Neuronal stem cell (in vitro differentiated cells): Measurements from ENCODE around the gene ZNF253.
"Not testable (repeated sequence)": the region's sequence is repeated elsewhere in the genome, so short reads cannot be mapped to it uniquely, and the experiment has no call there.

Experiments
- DNase-seq: peaks from one replicate; pipeline ENCODE4 v3.0.0-alpha.2; 2013; ENCODE audit warnings: low spot score
- H2AFZ ChIP-seq: one replicate; pipeline ENCODE4 v1.6.1; 2013; ENCODE audit warnings: mild to moderate bottlenecking, low read length, inconsistent platforms
- H2AK5ac ChIP-seq: 2 replicates; pipeline ENCODE4 v1.6.1; 2013; ENCODE audit warnings: low read depth, mild to moderate bottlenecking, inconsistent platforms, low read length, moderate library complexity, mixed read lengths
- H2BK120ac ChIP-seq: 2 replicates; pipeline ENCODE4 v1.6.1; 2013; ENCODE audit warnings: low read depth, mild to moderate bottlenecking, inconsistent platforms, low read length, moderate library complexity, mixed read lengths
- H2BK12ac ChIP-seq: one replicate; pipeline ENCODE4 v1.6.1; 2013; ENCODE audit warnings: low read length, inconsistent platforms
- H2BK15ac ChIP-seq: 2 replicates; pipeline ENCODE4 v1.6.1; 2013; ENCODE audit warnings: mild to moderate bottlenecking, low read length, inconsistent platforms, mixed read lengths
- H2BK5ac ChIP-seq: one replicate; pipeline ENCODE4 v1.6.1; 2013; ENCODE audit warnings: inconsistent platforms, mild to moderate bottlenecking, low read length, moderate library complexity
- H3K14ac ChIP-seq: one replicate; pipeline ENCODE4 v1.6.1; 2013; ENCODE audit warnings: low read length, inconsistent platforms
- H3K18ac ChIP-seq: 2 replicates; pipeline ENCODE4 v1.6.1; 2013; ENCODE audit warnings: low read length, inconsistent platforms
- H3K23ac ChIP-seq: 2 replicates; pipeline ENCODE4 v1.6.1; 2013; ENCODE audit warnings: low read depth, mild to moderate bottlenecking, mixed read lengths, low read length, inconsistent platforms; ENCODE audit not compliant: poor library complexity
- H3K27ac ChIP-seq: replicated peaks from 3 replicates; pipeline ENCODE4 v1.5.1; 2013; ENCODE audit warnings: low read length, inconsistent platforms
- H3K27me3 ChIP-seq, 3 experiments: 2 replicates each; pipeline ENCODE4 v1.6.1; 2013; ENCODE audit warnings: low read length in 3 of 3, mild to moderate bottlenecking in 2 of 3, inconsistent platforms in 1 of 3, low read depth in 1 of 3, mixed read lengths in 1 of 3, moderate library complexity in 1 of 3; ENCODE audit not compliant: control insufficient read depth in 3 of 3, insufficient read depth in 3 of 3
- H3K36me3 ChIP-seq, 2 donors: replicated peaks in 1 of 2; 2 replicates each; pipeline ENCODE4 v1.6.1; 2013; ENCODE audit warnings: low read length in 2 of 2; ENCODE audit not compliant: control insufficient read depth in 2 of 2, insufficient read depth in 2 of 2
- H3K4ac ChIP-seq: 2 replicates; pipeline ENCODE4 v1.6.1; 2013; ENCODE audit warnings: inconsistent platforms, mild to moderate bottlenecking, low read length, moderate library complexity
- H3K4me1 ChIP-seq, 2 donors: 1 replicate in 1 of 2; 2 replicates in 1 of 2; pipeline ENCODE4 v1.6.1; 2013; ENCODE audit warnings: low read length in 2 of 2, low read depth in 1 of 2; ENCODE audit not compliant: control insufficient read depth in 2 of 2, insufficient read depth in 1 of 2
- H3K4me2 ChIP-seq: one replicate; pipeline ENCODE4 v1.6.1; 2013; ENCODE audit warnings: mild to moderate bottlenecking, low read length, inconsistent platforms; ENCODE audit not compliant: insufficient read depth, poor library complexity, severe bottlenecking
- H3K4me3 ChIP-seq, 2 donors: 2 replicates each; pipeline ENCODE4 v1.5.1; 2013; ENCODE audit warnings: low read length in 2 of 2, mild to moderate bottlenecking in 2 of 2, inconsistent platforms in 1 of 2, moderate library complexity in 1 of 2
- H3K79me1 ChIP-seq: one replicate; pipeline ENCODE4 v1.6.1; 2013; ENCODE audit warnings: low read depth, mild to moderate bottlenecking, inconsistent platforms, low read length, moderate library complexity
- H3K9ac ChIP-seq: one replicate; pipeline ENCODE4 v1.6.1; 2013; ENCODE audit warnings: mild to moderate bottlenecking, low read depth, low read length, inconsistent platforms; ENCODE audit not compliant: poor library complexity
- H3K9me3 ChIP-seq, 2 donors: replicated peaks in 1 of 2; 2 replicates each; pipeline versions ENCODE3 to v1.6.1; 2013; ENCODE audit warnings: low read length in 2 of 2, mild to moderate bottlenecking in 2 of 2, inconsistent platforms in 1 of 2, low read depth in 1 of 2, mixed read lengths in 1 of 2, moderate library complexity in 1 of 2; ENCODE audit not compliant: control insufficient read depth in 2 of 2, insufficient read depth in 1 of 2
- H4K8ac ChIP-seq: one replicate; pipeline ENCODE4 v1.6.1; 2013; ENCODE audit warnings: low read depth, mild to moderate bottlenecking, inconsistent platforms, low read length, moderate library complexity
- H4K91ac ChIP-seq: one replicate; pipeline ENCODE4 v1.6.1; 2013; ENCODE audit warnings: low read length, low read depth, mild to moderate bottlenecking, inconsistent platforms; ENCODE audit not compliant: poor library complexity
- WGBS, 2 donors: extraction: QIAGEN DNeasy Blood & Tissue Kit; methylation state at CpG; one replicate each; pipeline ENCODE4 v1.1.7; 2013; ENCODE audit warnings: missing lambda C conversion rate in 2 of 2, mixed read lengths in 1 of 2; ENCODE audit not compliant: insufficient read length in 2 of 2, insufficient replicate concordance in 1 of 2; ENCODE audit errors: extremely low coverage in 2 of 2; 5-methylcytosine and 5-hydroxymethylcytosine counted together

The ZNF253 gene

GRCh38 chr19:19930417-19930816 lies 64.7 kb downstream of the ZNF253 start:
- H3K27ac ChIP-seq, H3K23ac ChIP-seq, H4K91ac ChIP-seq, H3K4me2 ChIP-seq, H3K9ac ChIP-seq, H3K4ac ChIP-seq, H4K8ac ChIP-seq, H3K4me3 ChIP-seq, H3K79me1 ChIP-seq, H3K18ac ChIP-seq, H2BK120ac ChIP-seq, H3K27me3 ChIP-seq, H2BK15ac ChIP-seq, H2AFZ ChIP-seq, H3K14ac ChIP-seq, H3K4me1 ChIP-seq, DNase-seq, H2AK5ac ChIP-seq, H2BK5ac ChIP-seq, H2BK12ac ChIP-seq: not testable (repeated sequence)
- Histone ChIP-seq H3K9me3 (peaks cover 29 to 98% of the 10 kb centered on the region in 2 donors), H3K36me3 (peaks cover 40 to 98% of the 10 kb centered on the region in 2 donors)
- no CpG with 5 or more reads among the region's 7 CpGs for WGBS, 2 donors

DNA sequence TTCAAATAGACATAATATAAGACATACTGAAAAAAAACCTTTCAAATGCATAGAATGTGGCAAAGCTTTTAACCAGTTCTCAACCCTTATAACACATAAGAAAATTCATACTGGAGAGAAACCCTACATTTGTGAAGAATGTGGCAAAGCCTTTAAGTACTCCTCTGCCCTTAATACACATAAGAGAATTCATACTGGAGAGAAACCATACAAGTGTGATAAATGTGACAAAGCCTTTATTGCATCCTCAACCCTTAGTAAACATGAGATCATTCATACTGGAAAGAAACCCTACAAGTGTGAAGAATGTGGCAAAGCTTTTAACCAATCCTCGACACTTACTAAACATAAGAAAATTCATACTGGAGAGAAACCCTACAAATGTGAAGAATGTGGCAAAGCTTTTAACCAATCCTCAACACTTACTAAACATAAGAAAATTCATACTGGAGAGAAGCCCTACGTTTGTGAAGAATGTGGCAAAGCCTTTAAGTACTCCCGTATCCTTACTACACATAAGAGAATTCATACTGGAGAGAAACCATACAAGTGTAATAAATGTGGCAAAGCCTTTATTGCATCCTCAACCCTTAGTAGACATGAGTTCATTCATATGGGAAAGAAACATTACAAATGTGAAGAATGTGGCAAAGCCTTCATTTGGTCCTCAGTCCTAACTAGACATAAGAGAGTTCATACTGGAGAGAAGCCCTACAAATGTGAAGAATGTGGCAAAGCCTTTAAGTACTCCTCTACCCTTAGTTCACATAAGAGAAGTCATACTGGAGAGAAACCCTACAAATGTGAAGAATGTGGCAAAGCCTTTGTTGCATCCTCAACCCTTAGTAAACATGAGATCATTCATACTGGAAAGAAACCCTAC lies 68.0 kb downstream of the ZNF253 start:
- H3K36me3 ChIP-seq: peaks cover 24 to 70% of the 10 kb centered on the region in 2 donors
- H3K4me1 ChIP-seq, H2BK12ac ChIP-seq, H3K18ac ChIP-seq, H3K4ac ChIP-seq, H3K4me3 ChIP-seq, H4K8ac ChIP-seq, H3K79me1 ChIP-seq, H2AK5ac ChIP-seq, H3K4me2 ChIP-seq, H4K91ac ChIP-seq, H2BK5ac ChIP-seq, H3K9ac ChIP-seq, H3K23ac ChIP-seq, H2BK15ac ChIP-seq, H3K14ac ChIP-seq, H2AFZ ChIP-seq, H3K27ac ChIP-seq, H2BK120ac ChIP-seq, H3K27me3 ChIP-seq: not testable (repeated sequence)
- WGBS, 2 donors: no CpG with 5 or more reads among the region's 3 CpGs
- peaks cover 21 to 93% of the 10 kb centered on the region in 2 donors for H3K9me3 ChIP-seq
- DNase-seq: peak; percentile 1

DNA sequence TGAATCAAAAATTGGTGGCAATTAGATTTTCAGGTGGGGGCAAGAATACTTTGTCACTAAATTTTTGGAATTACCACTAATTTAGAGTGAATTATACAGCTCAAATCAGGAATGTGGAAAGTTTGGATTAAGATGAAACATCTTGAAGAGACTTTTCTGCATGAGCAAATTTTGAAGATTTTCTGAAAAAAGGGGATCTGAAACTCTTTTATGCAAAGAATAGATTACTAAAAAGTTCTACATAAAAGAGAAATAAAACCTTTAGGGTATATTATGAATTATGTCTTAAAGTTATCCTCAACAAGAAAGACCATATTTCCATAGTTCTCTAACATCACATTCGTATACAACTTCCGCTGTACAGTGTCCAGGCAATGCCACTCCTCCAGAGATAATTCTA lies 71.7 kb downstream of the ZNF253 start:
- no peak overlapping the region for H2AK5ac ChIP-seq
- no peaks in the 10 kb centered on the region for H3K79me1 ChIP-seq
- peaks cover 0 to 2% (median 0%) of the 10 kb centered on the region in 3 experiments for H3K27me3 ChIP-seq
- H3K18ac ChIP-seq: no peak overlapping the region
- peaks cover 11 to 35% of the 10 kb centered on the region in 2 donors for H3K36me3 ChIP-seq
- no peak overlapping the region for H4K91ac ChIP-seq
- peaks cover 19 to 57% of the 10 kb centered on the region in 2 donors for H3K9me3 ChIP-seq
- no CpG with 5 or more reads among the region's 2 CpGs for WGBS, 2 donors
- H2BK15ac ChIP-seq: no peak overlapping the region
- no peak overlapping the region for H3K9ac ChIP-seq
- H2BK5ac ChIP-seq: no peak overlapping the region
- no peak overlapping the region for H3K4me2 ChIP-seq
- no peak overlapping the region for H3K4me3 ChIP-seq
- no peak overlapping the region for H3K14ac ChIP-seq
- H2BK12ac ChIP-seq: no peak overlapping the region
- H4K8ac ChIP-seq: no peak overlapping the region
- H3K27ac ChIP-seq: no peak overlapping the region
- H2AFZ ChIP-seq: no peak overlapping the region
- H3K4ac ChIP-seq: no peak overlapping the region
- no peak for DNase-seq
- H3K4me1 ChIP-seq: no peaks in the 10 kb centered on the region
- no peak overlapping the region for H2BK120ac ChIP-seq
- no peak overlapping the region for H3K23ac ChIP-seq

DNA sequence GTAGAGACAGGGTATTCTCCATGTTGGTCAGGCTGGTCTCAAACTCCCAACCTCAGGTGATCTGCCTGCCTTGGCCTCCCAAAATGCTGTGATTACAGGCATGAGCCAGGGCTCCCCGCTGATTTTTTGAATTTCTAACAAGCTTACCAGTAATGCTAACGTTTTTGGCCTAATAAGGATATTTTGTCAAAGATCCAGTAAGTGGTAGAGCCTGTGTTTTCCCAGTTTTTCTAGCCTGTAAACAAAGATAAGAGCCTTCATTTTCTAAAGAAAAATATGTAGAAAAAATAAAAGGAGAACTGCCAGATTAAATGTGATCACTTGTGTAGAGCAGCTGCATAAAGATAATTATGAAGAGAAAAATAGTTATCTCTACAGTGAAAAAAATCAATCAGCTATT lies 72.8 kb downstream of the ZNF253 start:
- H3K23ac ChIP-seq: no peak overlapping the region
- no peak overlapping the region for H2AFZ ChIP-seq
- WGBS, 2 donors: no CpG with 5 or more reads among the region's 2 CpGs

More for the DNA sequence above, 72.8 kb downstream of the ZNF253 start:
- Histone ChIP-seq H4K91ac (no peak overlapping the region), H3K18ac (no peak overlapping the region), H3K4me1 (no peaks in the 10 kb centered on the region), H3K27ac (no peak overlapping the region), H2BK15ac (no peak overlapping the region), H3K4me3 (no peak overlapping the region), H3K9ac (no peak overlapping the region), H3K79me1 (no peaks in the 10 kb centered on the region), H3K14ac (no peak overlapping the region), H3K27me3 (peaks cover 0 to 2% (median 0%) of the 10 kb centered on the region in 3 experiments), H2BK5ac (no peak overlapping the region), H3K4ac (no peak overlapping the region), H2BK120ac (no peak overlapping the region), H3K36me3 (peaks cover 11 to 25% of the 10 kb centered on the region in 2 donors), H2BK12ac (no peak overlapping the region), H2AK5ac (no peak overlapping the region), H3K4me2 (no peak overlapping the region), H3K9me3 (peaks cover 19 to 51% of the 10 kb centered on the region in 2 donors), H4K8ac (no peak overlapping the region)
- no peak for DNase-seq
